Measurements from ENCODE around the gene PAQR4.

Gene PAQR4

DNA sequence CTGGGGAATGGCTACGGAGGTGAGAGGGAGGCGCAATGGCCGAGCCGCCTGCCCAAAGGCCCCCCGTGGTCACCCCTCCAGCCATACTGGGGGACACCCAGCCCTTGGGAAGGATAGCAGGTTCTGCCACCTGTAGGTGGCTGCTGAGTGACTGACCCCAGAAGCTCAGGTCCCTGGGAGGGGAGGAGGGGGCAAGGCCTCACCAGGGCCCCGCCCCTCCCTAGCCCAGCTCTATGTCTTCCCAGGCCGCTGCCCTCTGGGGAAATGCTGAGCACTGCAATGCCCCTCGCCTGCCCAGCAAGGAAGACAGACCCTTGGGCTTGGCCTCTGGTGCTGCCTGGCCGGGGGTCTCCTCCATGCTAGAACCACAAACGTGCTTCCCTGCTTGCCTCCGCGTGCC, 32.2 kb downstream of the PAQR4 start:
- TF ChIP-seq, protein P1, sequence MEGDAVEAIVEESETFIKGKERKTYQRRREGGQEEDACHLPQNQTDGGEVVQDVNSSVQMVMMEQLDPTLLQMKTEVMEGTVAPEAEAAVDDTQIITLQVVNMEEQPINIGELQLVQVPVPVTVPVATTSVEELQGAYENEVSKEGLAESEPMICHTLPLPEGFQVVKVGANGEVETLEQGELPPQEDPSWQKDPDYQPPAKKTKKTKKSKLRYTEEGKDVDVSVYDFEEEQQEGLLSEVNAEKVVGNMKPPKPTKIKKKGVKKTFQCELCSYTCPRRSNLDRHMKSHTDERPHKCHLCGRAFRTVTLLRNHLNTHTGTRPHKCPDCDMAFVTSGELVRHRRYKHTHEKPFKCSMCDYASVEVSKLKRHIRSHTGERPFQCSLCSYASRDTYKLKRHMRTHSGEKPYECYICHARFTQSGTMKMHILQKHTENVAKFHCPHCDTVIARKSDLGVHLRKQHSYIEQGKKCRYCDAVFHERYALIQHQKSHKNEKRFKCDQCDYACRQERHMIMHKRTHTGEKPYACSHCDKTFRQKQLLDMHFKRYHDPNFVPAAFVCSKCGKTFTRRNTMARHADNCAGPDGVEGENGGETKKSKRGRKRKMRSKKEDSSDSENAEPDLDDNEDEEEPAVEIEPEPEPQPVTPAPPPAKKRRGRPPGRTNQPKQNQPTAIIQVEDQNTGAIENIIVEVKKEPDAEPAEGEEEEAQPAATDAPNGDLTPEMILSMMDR (IDR thresholded peaks at IDR 0.05): no peak

DNA sequence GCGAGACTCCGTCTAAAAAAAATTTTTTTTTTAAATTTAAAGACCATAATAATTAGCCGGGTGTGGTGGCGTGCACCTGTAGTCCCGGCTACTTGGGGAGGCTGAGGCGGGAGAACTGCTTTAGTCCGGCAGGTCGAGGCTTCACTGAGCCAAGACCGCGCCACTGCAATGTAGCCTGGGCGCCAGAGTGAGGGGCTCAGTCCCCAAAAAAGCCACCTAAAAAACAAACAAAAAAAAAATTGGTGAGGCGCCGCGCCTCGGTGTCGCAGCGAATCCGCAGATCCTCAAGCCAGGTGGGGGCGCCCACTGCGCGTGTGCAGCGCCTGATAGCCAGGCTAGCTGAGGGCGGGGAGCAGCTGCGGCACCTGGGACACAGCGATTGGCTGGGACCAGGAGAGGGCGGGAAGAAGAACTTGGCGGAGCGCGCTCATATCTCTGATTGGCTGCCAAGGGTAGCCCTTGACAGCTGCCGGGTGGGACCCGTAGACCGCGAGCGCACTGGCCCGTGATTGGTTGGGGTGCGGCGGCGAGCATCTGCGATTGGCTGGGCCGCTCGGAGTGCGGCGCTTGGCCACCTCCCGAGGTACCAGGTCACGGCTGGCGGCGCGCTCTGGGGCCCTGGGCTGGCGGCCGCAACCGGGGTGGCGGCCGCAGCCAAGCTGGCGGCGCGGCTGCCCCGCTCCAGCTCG, 34.6 kb downstream of the PAQR4 start:
- TF ChIP-seq, protein P1 (IDR thresholded peaks at IDR 0.05): peak; percentile 59; the same call in 1 of the 2 replicates

DNA sequence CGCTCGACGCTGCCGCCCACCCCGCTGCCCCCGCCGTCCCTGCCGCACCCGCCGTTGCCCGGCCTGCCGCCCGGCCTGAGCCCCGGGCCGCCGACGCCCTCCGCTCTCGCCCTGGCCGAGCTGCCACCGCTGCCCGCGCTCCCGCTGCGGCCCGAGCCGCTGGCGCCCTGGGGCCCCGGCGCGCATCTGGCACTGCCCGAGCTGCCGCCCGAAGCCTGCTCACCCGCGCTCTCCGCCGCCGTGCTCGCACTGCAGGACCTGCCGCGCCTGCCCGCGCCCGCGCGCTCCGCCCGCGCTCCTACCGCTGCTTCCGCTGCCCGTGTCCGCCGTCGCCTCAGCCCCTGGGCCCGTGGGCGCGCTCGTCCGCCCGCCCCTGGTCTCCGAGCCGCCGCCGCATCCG, 35.2 kb downstream of the PAQR4 start:
- TF ChIP-seq, protein P1 (IDR thresholded peaks at IDR 0.05): no peak

DNA sequence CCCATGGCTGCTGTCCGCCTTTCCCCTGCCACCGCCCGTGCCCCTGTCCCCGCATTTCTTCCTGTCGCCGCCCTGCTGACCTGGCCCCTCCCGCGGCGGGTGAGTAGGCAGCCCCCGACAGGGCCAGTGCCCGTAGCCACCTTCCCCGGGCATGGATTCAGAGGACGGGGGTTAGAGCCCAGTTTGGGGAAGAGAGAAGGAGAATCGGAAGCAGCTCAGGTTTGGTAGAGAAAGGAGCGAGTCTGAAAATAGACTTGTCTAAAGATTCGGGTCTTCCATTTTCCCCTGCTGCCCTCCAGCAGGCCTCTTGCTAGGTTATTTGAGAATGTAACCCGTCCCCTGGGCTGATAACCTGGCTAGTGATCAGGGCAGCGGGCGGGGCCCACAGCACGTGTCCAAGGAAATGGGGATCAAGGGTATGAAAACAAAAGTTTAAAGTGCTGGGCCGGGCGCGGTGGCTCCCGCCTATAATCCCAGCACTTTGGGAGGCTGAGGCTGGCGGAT, 35.7 kb downstream of the PAQR4 start:
- TF ChIP-seq, protein P1 (IDR thresholded peaks at IDR 0.05): no peak

DNA sequence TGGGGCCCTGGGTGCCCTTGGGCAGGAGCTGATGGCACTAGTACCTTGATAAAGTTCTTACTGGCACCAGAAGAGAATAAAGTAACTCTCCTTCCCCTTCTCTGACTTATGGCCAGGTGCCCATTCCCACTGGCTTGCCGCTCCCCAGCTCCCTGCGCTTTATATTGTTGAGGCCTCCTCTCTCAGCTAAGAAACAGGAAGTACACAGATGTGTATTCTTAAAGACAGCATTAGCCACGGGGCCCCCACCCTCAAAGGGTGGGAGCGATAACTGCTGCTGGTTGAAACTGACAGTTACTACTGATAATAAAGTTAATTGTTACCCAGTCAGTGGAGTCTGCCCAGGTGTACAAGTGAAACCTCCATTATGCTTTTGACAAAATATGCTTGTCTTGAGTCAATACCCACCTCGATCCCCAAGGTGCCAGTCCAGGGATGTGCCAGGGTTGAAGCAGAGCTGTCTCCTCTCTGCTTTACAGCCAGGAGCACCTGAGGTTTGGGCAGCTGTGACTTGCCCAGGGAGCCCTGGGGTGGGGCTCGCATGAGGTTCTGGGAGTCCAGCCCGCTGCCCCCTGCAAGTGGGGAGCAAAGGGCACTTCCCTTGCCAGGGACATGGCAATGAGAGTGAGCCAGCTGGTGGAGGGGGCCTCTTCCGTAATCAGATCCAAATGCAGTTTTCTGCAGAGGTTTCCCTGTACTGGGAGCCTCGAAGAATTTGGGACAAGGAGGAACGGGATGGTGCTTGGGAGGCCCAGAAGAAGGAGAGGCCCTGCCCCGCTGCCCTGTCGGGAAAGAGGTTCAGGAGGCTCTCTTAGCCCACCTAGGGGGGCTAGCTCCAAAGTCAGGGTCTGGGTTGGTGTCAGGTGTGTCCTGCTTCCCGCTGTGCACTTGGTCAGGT, 38.2 kb downstream of the PAQR4 start:
- TF ChIP-seq, protein P1 (IDR thresholded peaks at IDR 0.05): no peak

DNA sequence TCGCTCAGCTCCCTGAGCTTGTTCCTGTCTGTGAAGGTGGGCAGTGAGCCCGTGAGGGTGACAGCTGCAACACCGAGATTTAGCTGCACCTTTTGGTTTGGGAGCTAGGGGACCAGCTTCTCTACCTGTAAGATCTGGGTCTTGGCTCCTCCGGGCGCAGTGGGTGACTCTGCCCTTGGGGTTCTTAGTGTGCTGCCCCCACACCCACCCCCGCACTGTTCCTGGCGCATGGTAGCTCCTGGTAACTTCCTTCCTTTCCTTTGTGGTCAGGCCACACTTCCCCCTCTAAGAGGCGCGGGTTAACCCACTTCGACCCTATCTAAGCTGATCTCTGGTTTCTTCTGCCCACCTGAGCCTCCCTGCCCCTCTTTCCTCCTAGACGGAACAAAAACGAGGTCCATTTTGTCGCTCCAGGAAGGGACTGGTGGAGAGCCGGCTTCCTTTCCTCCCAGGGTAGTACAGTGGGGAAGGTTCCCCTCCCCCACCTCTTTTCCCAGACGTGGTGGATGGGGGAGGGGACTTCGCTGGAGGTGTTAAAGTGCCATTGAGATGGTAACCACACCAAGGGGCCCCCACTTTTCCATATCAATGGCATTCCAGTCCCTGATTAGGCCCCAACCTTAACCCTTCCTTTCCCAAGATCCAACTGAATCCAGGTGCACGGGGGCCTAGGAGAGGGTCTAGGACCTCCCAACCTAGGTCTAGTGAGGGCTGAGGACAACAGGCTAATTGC, 39.0 kb downstream of the PAQR4 start:
- TF ChIP-seq, protein P1 (IDR thresholded peaks at IDR 0.05): no peak

DNA sequence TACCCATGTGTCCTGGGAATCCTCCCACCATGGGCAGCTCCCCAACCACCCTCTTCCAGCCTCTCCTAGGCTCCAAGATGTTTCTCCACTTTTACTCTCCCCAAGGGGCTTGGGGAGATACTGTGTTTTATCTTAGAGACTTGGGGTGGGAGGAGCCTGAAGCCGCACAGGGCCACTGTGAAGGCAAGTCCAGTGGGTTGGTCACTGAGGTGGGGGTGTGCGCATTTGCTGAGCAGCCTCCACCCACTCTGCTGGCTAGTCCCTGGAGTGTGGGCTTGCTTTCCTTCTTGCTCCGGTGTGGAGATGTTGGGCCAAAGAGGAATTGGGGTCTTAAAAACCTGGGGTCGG, 39.5 kb downstream of the PAQR4 start:
- TF ChIP-seq, protein P1 (IDR thresholded peaks at IDR 0.05): no peak

Measured in LNCAP (cell line).